Muscle of arm (tissue), 14 donors: Measurements from ENCODE around the gene USP21. TPM values are rescaled to one million over a fixed set of nuclear protein-coding genes. Genes with fewer than 3 reads are reported as not detected.
A peak's percentile ranks its signal among the peaks of the same experiment; 100 is the strongest.
"Not testable (repeated sequence)": the region's sequence is repeated elsewhere in the genome, so short reads cannot be mapped to it uniquely, and the experiment has no call there.

Experiments used
- DNase-seq: peaks from one replicate; pipeline ENCODE4 v3.0.0-alpha.2; 2013
- long read RNA-seq, 11 donors: transcript quantifications; one replicate each; lab custom pipeline, GENCODE V29; 2026
- polyA plus RNA-seq, 12 donors: library from polyadenylated mRNA; unstranded; fragments of 120-200 nt; gene quantifications; one replicate each; pipeline ENCODE4 v1.2.1, GENCODE V29; 2013; ENCODE audit not compliant: insufficient read length in 12 of 12

USP21 gene
- 10 to 100 TPM in 11 of 12 donors, not detected in 1; 20.4 to 33.1 (median 29.1) TPM for polyA plus RNA-seq
- long read RNA-seq, donor 1, partial matches to known transcripts, result 13 of 16 reads
- long read RNA-seq, donor 1, other reads (novel, unspliced or antisense), result 0 of 16 reads
- long read RNA-seq, donor 2, partial matches to known transcripts, result 0 of 2 reads
- long read RNA-seq, donor 2, other reads (novel, unspliced or antisense), result 0 of 2 reads
- long read RNA-seq, donor 3, partial matches to known transcripts, result 0 of 4 reads
- long read RNA-seq, donor 3, other reads (novel, unspliced or antisense), result 0 of 4 reads
- long read RNA-seq, donor 4, partial matches to known transcripts, result 0 of 1 reads
- long read RNA-seq, donor 4, other reads (novel, unspliced or antisense), result 0 of 1 reads
- long read RNA-seq, donor 5, transcript USP21-201 (13 exons, 2,195 nt), result major isoform, 7 of 24 reads
- long read RNA-seq, donor 5, partial matches to known transcripts, result 13 of 24 reads
- long read RNA-seq, donor 5, other reads (novel, unspliced or antisense), result 0 of 24 reads
- long read RNA-seq, donor 6, partial matches to known transcripts, result 0 of 2 reads
- long read RNA-seq, donor 6, other reads (novel, unspliced or antisense), result 0 of 2 reads
- long read RNA-seq, donor 7, partial matches to known transcripts, result 0 of 3 reads
- long read RNA-seq, donor 7, other reads (novel, unspliced or antisense), result 0 of 3 reads
- long read RNA-seq, donor 8, partial matches to known transcripts, result 7 of 10 reads
- long read RNA-seq, donor 8, other reads (novel, unspliced or antisense), result 0 of 10 reads
- long read RNA-seq, donor 9, partial matches to known transcripts, result 5 of 9 reads
- long read RNA-seq, donor 9, other reads (novel, unspliced or antisense), result 0 of 9 reads
- long read RNA-seq, donor 10, partial matches to known transcripts, result 11 of 16 reads
- long read RNA-seq, donor 10, other reads (novel, unspliced or antisense), result 0 of 16 reads
- long read RNA-seq, donor 11, partial matches to known transcripts, result 7 of 10 reads
- long read RNA-seq, donor 11, other reads (novel, unspliced or antisense), result 0 of 10 reads

GRCh38 chr1:161159087-161159912 lies at the start of gene USP21:
Gene USP21 (plus strand): TSS chr1:161159500. CDS start chr1:161160641, 1,141 bp downstream.
- DNase-seq, result peak; percentile 96

GRCh38 chr1:161111117-161111516 lies 48.2 kb upstream of the USP21 start:
- no peak for DNase-seq

- DNase-seq, result no peak
These were observed 47.8 kb upstream of the USP21 start for GRCh38 chr1:161111527-161111926.

GRCh38 chr1:161113915-161114314 lies 45.4 kb upstream of the USP21 start:
- DNase-seq, result no peak

GRCh38 chr1:161114556-161114955 lies 44.7 kb upstream of the USP21 start:
- DNase-seq, result no peak

- DNase-seq, result no peak
These were observed 44.1 kb upstream of the USP21 start for GRCh38 chr1:161115132-161115711.

GRCh38 chr1:161115961-161116360 lies 43.3 kb upstream of the USP21 start:
- DNase-seq, result not testable (repeated sequence)

GRCh38 chr1:161117759-161118581 lies 41.3 kb upstream of the USP21 start, which contains the start of the genes NIT1 and PFDN2:
Gene NIT1 (plus strand): TSS chr1:161118105. CDS start chr1:161118177, 72 bp downstream.
Gene PFDN2 (minus strand): TSS chr1:161118037. CDS start chr1:161118026, 11 bp downstream.
- DNase-seq, result peak; percentile 91

- DNase-seq, result peak; percentile 53
These were observed 40.0 kb upstream of the USP21 start for GRCh38 chr1:161119092-161119903.

GRCh38 chr1:161121042-161121650 lies 38.2 kb upstream of the USP21 start:
- DNase-seq, result no peak

- DNase-seq, result no peak
These were observed 37.5 kb upstream of the USP21 start for GRCh38 chr1:161121834-161122233.

- DNase-seq, result no peak
These were observed 36.3 kb upstream of the USP21 start for GRCh38 chr1:161122967-161123366.

- no peak for DNase-seq
These were observed 31.7 kb upstream of the USP21 start for GRCh38 chr1:161127649-161128048.

GRCh38 chr1:161128591-161129420 lies 30.5 kb upstream of the USP21 start:
- no peak for DNase-seq

- DNase-seq, result no peak
These were observed 29.0 kb upstream of the USP21 start for GRCh38 chr1:161130266-161130665.

- DNase-seq, result peak; percentile 55
These were observed 27.5 kb upstream of the USP21 start for GRCh38 chr1:161131523-161132409.
